ENCODE results near the gene GMPS.
"Not testable (repeated sequence)": the region's sequence is repeated elsewhere in the genome, so short reads cannot be mapped to it uniquely, and the experiment has no call there.

GMPS gene

GRCh38 chr3:155876503-155876902 is 6.1 kb downstream of the GMPS start:
- no peak for TF ChIP-seq CTCF (IDR thresholded peaks at IDR 0.05; ENCODE audit: extremely low read depth, insufficient read depth, missing control alignments)
- DNase-seq (ENCODE audit: low spot score), result no peak
- in situ Hi-C loops (cut with MboI; ENCODE audit: low pct_unique_long_range_greater_than_20kb, low sequenced_read_pairs, unreplicated experiment), result no loop called here

GRCh38 chr3:155880286-155880685 is 9.8 kb downstream of the GMPS start:
- TF ChIP-seq CTCF (IDR thresholded peaks at IDR 0.05; ENCODE audit: extremely low read depth, insufficient read depth, missing control alignments), result no peak
- DNase-seq (ENCODE audit: low spot score), result no peak
- in situ Hi-C loops (cut with MboI; ENCODE audit: low pct_unique_long_range_greater_than_20kb, low sequenced_read_pairs, unreplicated experiment), result no loop called here

GRCh38 chr3:155884292-155884691 is 13.8 kb downstream of the GMPS start:
- DNase-seq (ENCODE audit: low spot score), result no peak
- in situ Hi-C loops (cut with MboI; ENCODE audit: low pct_unique_long_range_greater_than_20kb, low sequenced_read_pairs, unreplicated experiment), result no loop called here
- TF ChIP-seq CTCF (IDR thresholded peaks at IDR 0.05; ENCODE audit: extremely low read depth, insufficient read depth, missing control alignments), result no peak

- TF ChIP-seq CTCF (IDR thresholded peaks at IDR 0.05; ENCODE audit: extremely low read depth, insufficient read depth, missing control alignments), result no peak
- DNase-seq (ENCODE audit: low spot score), result no peak
- in situ Hi-C loops (cut with MboI; ENCODE audit: low pct_unique_long_range_greater_than_20kb, low sequenced_read_pairs, unreplicated experiment), result no loop called here
These were observed 14.8 kb downstream of the GMPS start for GRCh38 chr3:155885292-155885691.

- DNase-seq (ENCODE audit: low spot score); in situ Hi-C loops (cut with MboI; ENCODE audit: low pct_unique_long_range_greater_than_20kb, low sequenced_read_pairs, unreplicated experiment): not testable (repeated sequence)
These were observed 15.9 kb downstream of the GMPS start for GRCh38 chr3:155886348-155886747.

- TF ChIP-seq CTCF (IDR thresholded peaks at IDR 0.05; ENCODE audit: extremely low read depth, insufficient read depth, missing control alignments), result no peak
- in situ Hi-C loops (cut with MboI; ENCODE audit: low pct_unique_long_range_greater_than_20kb, low sequenced_read_pairs, unreplicated experiment), result no loop called here
- DNase-seq (ENCODE audit: low spot score), result no peak
These were observed 16.5 kb downstream of the GMPS start for GRCh38 chr3:155886915-155887314.

- DNase-seq (ENCODE audit: low spot score), result no peak
- in situ Hi-C loops (cut with MboI; ENCODE audit: low pct_unique_long_range_greater_than_20kb, low sequenced_read_pairs, unreplicated experiment), result no loop called here
- TF ChIP-seq CTCF (IDR thresholded peaks at IDR 0.05; ENCODE audit: extremely low read depth, insufficient read depth, missing control alignments), result no peak
These were observed 18.8 kb downstream of the GMPS start for GRCh38 chr3:155889212-155889611.

Data from GM13977 (cell line).